ENCODE results near the gene RAD51B.

- TF ChIP-seq EZH2phosphoT487 (IDR thresholded peaks at IDR 0.05; ENCODE audit: low read depth, severe bottlenecking, unreplicated experiment) (no peak), CTCF (IDR thresholded peaks at IDR 0.05; ENCODE audit: poor library complexity) (no peak)
These were observed 668.4 kb downstream of the RAD51B start for GRCh38 chr14:68487805-68488590.

Data from hepatocyte (in vitro differentiated cells).